H9 (cell line): Measurements from ENCODE around the gene KLK2. TPM values are rescaled to one million over a fixed set of nuclear protein-coding genes. Genes with fewer than 3 reads are reported as not detected.

ENCODE experiments used
- DNase-seq: peaks from one replicate; pipeline ENCODE4 v3.0.0-alpha.2; 2017
- H2AFZ ChIP-seq: one replicate; pipeline ENCODE4 v1.6.1; 2013; ENCODE audit warnings: mild to moderate bottlenecking, low read length, control low read depth, moderate library complexity
- H2AK5ac ChIP-seq: 2 replicates; pipeline ENCODE4 v1.6.1; 2013; ENCODE audit warnings: low read length, control low read depth, mixed read lengths; ENCODE audit not compliant: insufficient read length
- H2BK120ac ChIP-seq: one replicate; pipeline ENCODE4 v1.6.1; 2013; ENCODE audit warnings: low read depth, mild to moderate bottlenecking, low read length, control low read depth, inconsistent platforms; ENCODE audit not compliant: poor library complexity, severe bottlenecking
- H2BK12ac ChIP-seq: 2 replicates; pipeline ENCODE4 v1.6.1; 2013; ENCODE audit warnings: low read length, control low read depth, mixed read lengths, low read depth; ENCODE audit not compliant: insufficient read length
- H2BK15ac ChIP-seq: 2 replicates; pipeline ENCODE4 v1.6.1; 2013; ENCODE audit warnings: low read depth, low read length, control low read depth
- H2BK20ac ChIP-seq: one replicate; pipeline ENCODE4 v1.6.1; 2013; ENCODE audit warnings: low read depth, mild to moderate bottlenecking, low read length, control low read depth, inconsistent platforms; ENCODE audit not compliant: poor library complexity, severe bottlenecking
- H2BK5ac ChIP-seq: 2 replicates; pipeline ENCODE4 v1.6.1; 2013; ENCODE audit warnings: low read length, control low read depth, mixed read lengths; ENCODE audit not compliant: insufficient read length
- H3K14ac ChIP-seq: 2 replicates; pipeline ENCODE4 v1.6.1; 2013; ENCODE audit warnings: low read length, control low read depth; ENCODE audit not compliant: insufficient read depth
- H3K18ac ChIP-seq: 2 replicates; pipeline ENCODE4 v1.6.1; 2013; ENCODE audit warnings: low read depth, mild to moderate bottlenecking, mixed read lengths, low read length, control low read depth; ENCODE audit not compliant: insufficient read length
- H3K23ac ChIP-seq: 2 replicates; pipeline ENCODE4 v1.6.1; 2013; ENCODE audit warnings: low read length, control low read depth, mixed read lengths, low read depth; ENCODE audit not compliant: insufficient read length
- H3K23me2 ChIP-seq: 2 replicates; pipeline ENCODE4 v1.6.1; 2013; ENCODE audit warnings: low read depth, mild to moderate bottlenecking, mixed read lengths, low read length, control low read depth; ENCODE audit not compliant: insufficient read length, poor library complexity, severe bottlenecking
- H3K27ac ChIP-seq: 2 replicates; pipeline ENCODE4 v1.5.1; 2013; ENCODE audit warnings: low read length, control low read depth, mixed read lengths, low read depth; ENCODE audit not compliant: insufficient read length
- H3K27me3 ChIP-seq: 2 replicates; pipeline ENCODE4 v1.6.1; 2013; ENCODE audit warnings: low read length, control low read depth, inconsistent platforms; ENCODE audit not compliant: insufficient read depth
- H3K4ac ChIP-seq: 2 replicates; pipeline ENCODE4 v1.6.1; 2013; ENCODE audit warnings: low read depth, mild to moderate bottlenecking, control low read depth, inconsistent platforms, low read length, moderate library complexity
- H3K4me1 ChIP-seq: 2 replicates; pipeline ENCODE4 v1.6.1; 2013; ENCODE audit warnings: low read length, control low read depth, inconsistent platforms; ENCODE audit not compliant: insufficient read depth
- H3K4me2 ChIP-seq: 2 replicates; pipeline ENCODE4 v1.6.1; 2013; ENCODE audit warnings: low read length, control low read depth, mixed read lengths; ENCODE audit not compliant: insufficient read length, insufficient read depth
- H3K56ac ChIP-seq: 2 replicates; pipeline ENCODE4 v1.6.1; 2013; ENCODE audit warnings: low read depth, mild to moderate bottlenecking, mixed read lengths, low read length, control low read depth; ENCODE audit not compliant: insufficient read length
- H3K79me1 ChIP-seq: 2 replicates; pipeline ENCODE4 v1.6.1; 2013; ENCODE audit warnings: low read depth, mild to moderate bottlenecking, moderate library complexity, low read length, control low read depth, inconsistent platforms; ENCODE audit not compliant: insufficient read depth, poor library complexity, severe bottlenecking
- H3K79me2 ChIP-seq: 2 replicates; pipeline ENCODE4 v1.6.1; 2013; ENCODE audit warnings: low read length, control low read depth, inconsistent platforms; ENCODE audit not compliant: insufficient read depth
- H3K9ac ChIP-seq: 2 replicates; pipeline ENCODE4 v1.6.1; 2013; ENCODE audit warnings: low read length, control low read depth, mixed read lengths; ENCODE audit not compliant: insufficient read length; ENCODE audit errors: extremely low read depth
- H3K9me3 ChIP-seq: one replicate; pipeline ENCODE4 v1.6.1; 2013; ENCODE audit warnings: low read depth, low read length, inconsistent platforms; ENCODE audit not compliant: control insufficient read depth
- H3T11ph ChIP-seq: one replicate; pipeline ENCODE4 v1.6.1; 2013; ENCODE audit warnings: mild to moderate bottlenecking, low read length, control low read depth, inconsistent platforms
- H4K20me1 ChIP-seq: one replicate; pipeline ENCODE4 v1.6.1; 2013; ENCODE audit not compliant: control insufficient read depth, insufficient read length, insufficient read depth
- H4K5ac ChIP-seq: 2 replicates; pipeline ENCODE4 v1.6.1; 2013; ENCODE audit warnings: low read depth, mild to moderate bottlenecking, mixed read lengths, low read length, control low read depth; ENCODE audit not compliant: insufficient read length
- H4K8ac ChIP-seq: replicated peaks from 2 replicates; pipeline ENCODE4 v1.6.1; 2013; ENCODE audit warnings: low read length, control low read depth, mixed read lengths, low read depth; ENCODE audit not compliant: insufficient read length
- H4K91ac ChIP-seq: 2 replicates; pipeline ENCODE4 v1.6.1; 2013; ENCODE audit warnings: low read depth, mild to moderate bottlenecking, moderate library complexity, mixed read lengths, low read length, control low read depth; ENCODE audit not compliant: insufficient read length
- H3K27ac Mint-ChIP-seq, 3 experiments: 2 replicates in 2 of 3; 3 replicates in 1 of 3; pipeline ENCODE4 v1.8.0; 2020 to 2021; ENCODE audit warnings: mixed read lengths in 3 of 3, mild to moderate bottlenecking in 1 of 3, moderate library complexity in 1 of 3
- H3K27me3 Mint-ChIP-seq: 2 replicates; pipeline ENCODE4 v1.8.0; 2021; ENCODE audit warnings: low read depth, mild to moderate bottlenecking, moderate library complexity, mixed read lengths
- H3K36me3 Mint-ChIP-seq, 3 experiments: 2 replicates in 2 of 3; 3 replicates in 1 of 3; pipeline ENCODE4 v1.8.0; 2020 to 2021; ENCODE audit warnings: low read depth in 3 of 3, mixed read lengths in 3 of 3; ENCODE audit not compliant: insufficient read depth in 1 of 3
- H3K4me1 Mint-ChIP-seq, 2 experiments: 2 replicates each; pipeline ENCODE4 v1.8.0; 2020; ENCODE audit warnings: mixed read lengths in 2 of 2
- H3K4me3 Mint-ChIP-seq, 2 experiments: 2 replicates in 1 of 2; 3 replicates in 1 of 2; pipeline ENCODE4 v1.8.0; 2020 to 2021; ENCODE audit warnings: mild to moderate bottlenecking in 2 of 2, mixed read lengths in 2 of 2, moderate library complexity in 1 of 2
- H3K9me3 Mint-ChIP-seq, 2 experiments: 2 replicates in 1 of 2; 3 replicates in 1 of 2; pipeline ENCODE4 v1.8.0; 2020; ENCODE audit warnings: mild to moderate bottlenecking in 2 of 2, mixed read lengths in 2 of 2, moderate library complexity in 1 of 2
- CTCF ChIP-seq: fragments of 200-600 bp; sonication (generic); conservative IDR thresholded peaks from 3 replicates; pipeline ENCODE4 v1.8.0; 2021; ENCODE audit warnings: antibody characterized with exemption, mild to moderate bottlenecking
- WGBS: extraction: QIAGEN DNeasy Blood & Tissue Kit; methylation state at CpG from one replicate; pipeline ENCODE4 v1.1.7; 2013; ENCODE audit warnings: missing lambda C conversion rate, low lambda C conversion rate, mixed read lengths; ENCODE audit not compliant: insufficient read length; ENCODE audit errors: extremely low coverage; 5-methylcytosine and 5-hydroxymethylcytosine counted together
- total RNA-seq: library from RNA; stranded (reverse); gene quantifications from 2 replicates; pipeline ENCODE4 v1.2.1, GENCODE V29; 2021

The KLK2 gene
- total RNA-seq, 1 experiment from 2014 or later = not detected

GRCh38 chr19:50850738-50851137 is 22.5 kb upstream of the KLK2 start:
- no peak overlapping the region; the same call in 1 of the 2 replicates for H3K14ac ChIP-seq
- H3K4me1 Mint-ChIP-seq = no peaks in the 10 kb centered on the region
- no peaks in the 10 kb centered on the region for H3K36me3 Mint-ChIP-seq
- no peak overlapping the region for H2BK12ac ChIP-seq
- no peak for TF ChIP-seq CTCF
- H3K27me3 Mint-ChIP-seq = peaks cover 72% of the 10 kb centered on the region
- no peaks in the 10 kb centered on the region for H3K27me3 ChIP-seq
- H3K79me2 ChIP-seq = no peaks in the 10 kb centered on the region
- H3K4ac ChIP-seq = no peak overlapping the region
- H2AK5ac ChIP-seq = no peak overlapping the region
- no CpG with 5 or more reads among the region's 3 CpGs for WGBS
- no peak overlapping the region for H3K4me2 ChIP-seq
- H3K23ac ChIP-seq = no peak overlapping the region
- H4K20me1 ChIP-seq = no peaks in the 10 kb centered on the region
- no peak overlapping the region for H3K27ac Mint-ChIP-seq
- no peak overlapping the region for H4K91ac ChIP-seq
- no peak overlapping the region for H3T11ph ChIP-seq
- no peaks in the 10 kb centered on the region for H3K79me1 ChIP-seq
- DNase-seq = no peak
- H2AFZ ChIP-seq = no peak overlapping the region
- H3K4me1 ChIP-seq = no peaks in the 10 kb centered on the region
- H3K23me2 ChIP-seq = no peaks in the 10 kb centered on the region
- H4K8ac ChIP-seq = no peak overlapping the region
- no peak overlapping the region for H2BK20ac ChIP-seq
- no peak overlapping the region for H3K18ac ChIP-seq
- H3K27ac ChIP-seq = no peak overlapping the region
- H3K9ac ChIP-seq = no peak overlapping the region
- no peak overlapping the region for H2BK5ac ChIP-seq
- no peak overlapping the region for H3K56ac ChIP-seq
- no peak overlapping the region for H3K4me3 Mint-ChIP-seq
- no peaks in the 10 kb centered on the region for H3K9me3 Mint-ChIP-seq
- H2BK120ac ChIP-seq = no peak overlapping the region
- H4K5ac ChIP-seq = no peak overlapping the region
- no peaks in the 10 kb centered on the region for H3K9me3 ChIP-seq
- H2BK15ac ChIP-seq = no peak overlapping the region
